NCI-H128 (cell line): Measurements from ENCODE around the gene FARS2.

Experiments
- DNase-seq: peaks from one replicate; lab custom pipeline; 2025; ENCODE audit not compliant: unreplicated experiment; lab: John Stamatoyannopoulos, UW

Gene FARS2

DNA sequence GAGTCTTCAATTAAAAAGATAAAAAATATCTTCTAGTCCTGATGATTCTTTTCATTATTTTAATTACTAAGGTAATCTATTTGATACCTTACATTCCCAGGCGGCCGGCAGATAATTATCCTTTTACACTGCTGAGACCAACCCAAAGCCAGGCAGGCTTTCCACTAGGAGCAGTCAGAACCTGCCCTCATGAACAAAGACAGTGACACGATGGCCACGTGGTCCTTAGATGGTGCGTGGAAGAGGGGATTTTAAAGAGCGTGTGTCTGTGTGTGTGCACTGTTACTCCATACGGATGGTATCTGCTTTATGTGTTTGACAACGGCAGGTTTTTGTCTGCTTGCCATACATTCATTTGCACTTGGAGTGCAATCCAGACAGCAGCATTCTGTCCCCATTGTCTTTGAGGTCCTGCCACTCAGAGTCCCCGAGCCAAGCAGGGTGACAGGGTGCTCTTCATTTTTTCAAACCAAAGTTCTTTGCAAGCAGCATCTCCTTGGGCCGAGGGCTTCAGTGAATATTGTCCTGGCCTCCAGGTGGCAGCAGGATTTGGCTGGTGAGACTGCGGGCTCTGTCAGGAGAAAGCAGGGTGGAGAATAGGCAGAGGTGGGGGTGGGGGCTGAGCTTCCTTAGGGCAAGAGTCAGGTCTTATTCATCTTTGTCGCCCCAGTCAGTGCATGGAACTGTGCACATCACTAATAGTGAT is 484.9 kb downstream of the FARS2 start:
- no peak for DNase-seq

DNA sequence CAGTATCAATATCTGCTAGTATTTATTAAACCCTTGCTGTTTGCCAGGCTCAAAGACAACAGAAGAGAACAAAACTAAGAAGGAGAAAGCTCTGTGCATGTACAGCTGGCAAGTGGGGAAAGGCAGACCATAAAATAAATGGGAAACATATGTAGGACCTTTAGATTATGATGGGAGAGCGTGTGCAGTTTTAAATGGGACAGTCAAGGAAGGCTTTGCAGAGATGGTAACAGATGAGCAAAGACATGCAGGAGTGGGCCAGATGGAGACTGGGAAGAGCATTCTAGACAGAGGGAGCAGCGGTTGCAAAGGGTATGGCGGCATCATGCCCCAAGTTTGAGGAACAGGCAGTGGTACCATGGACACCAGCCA is 485.4 kb downstream of the FARS2 start:
- no peak for DNase-seq

DNA sequence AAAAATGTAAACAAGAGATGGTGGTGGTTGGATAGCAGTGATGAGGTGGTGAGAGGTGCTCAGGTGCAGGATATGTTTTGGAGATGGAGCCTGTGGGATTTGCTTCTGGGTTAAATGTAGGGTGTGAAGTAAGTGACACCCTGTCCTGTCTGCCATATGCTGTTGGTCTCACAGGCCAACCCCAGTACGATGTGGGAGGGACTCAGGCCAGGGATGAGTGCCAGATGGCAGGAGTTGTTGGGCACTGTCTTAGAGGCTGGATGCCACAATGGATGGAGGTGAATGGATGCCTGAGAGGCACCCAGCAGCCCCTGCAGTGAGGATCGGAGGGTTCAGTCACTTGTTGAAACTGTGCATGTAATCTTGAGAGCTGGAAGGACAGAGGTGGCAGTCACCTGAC is 486.1 kb downstream of the FARS2 start:
- DNase-seq = no peak

DNA sequence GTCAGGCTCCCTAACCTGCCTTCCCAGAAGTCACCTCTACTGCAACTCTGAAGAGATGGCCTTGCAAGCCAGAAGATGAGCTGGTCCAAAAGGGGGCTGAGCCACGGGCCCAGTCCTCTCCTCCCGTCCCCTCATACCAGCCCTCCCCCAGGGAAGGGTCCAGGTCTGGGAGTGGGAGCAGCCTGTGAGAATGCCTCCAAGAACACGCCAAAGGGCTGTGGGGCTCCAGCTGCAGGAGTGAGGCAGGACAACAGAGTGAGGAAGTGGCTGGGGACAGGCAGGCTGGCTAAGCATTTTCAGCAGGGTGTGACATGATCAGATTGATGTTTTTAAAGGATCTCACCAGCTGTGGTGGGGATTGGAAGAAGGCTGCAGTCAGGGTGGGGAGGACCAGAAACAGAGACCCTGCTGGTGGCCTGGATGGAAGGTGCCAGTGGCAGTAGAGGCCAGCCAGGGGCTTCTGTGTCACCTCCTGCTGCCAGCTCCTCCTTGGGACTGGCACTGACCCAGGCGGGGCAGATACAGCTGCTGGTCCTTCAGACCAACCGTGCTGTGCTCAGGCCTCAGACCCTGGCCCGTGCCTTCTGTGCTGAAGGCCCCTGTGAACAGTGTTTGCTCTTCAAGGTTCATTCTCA is 487.8 kb downstream of the FARS2 start:
- no peak for DNase-seq

DNA sequence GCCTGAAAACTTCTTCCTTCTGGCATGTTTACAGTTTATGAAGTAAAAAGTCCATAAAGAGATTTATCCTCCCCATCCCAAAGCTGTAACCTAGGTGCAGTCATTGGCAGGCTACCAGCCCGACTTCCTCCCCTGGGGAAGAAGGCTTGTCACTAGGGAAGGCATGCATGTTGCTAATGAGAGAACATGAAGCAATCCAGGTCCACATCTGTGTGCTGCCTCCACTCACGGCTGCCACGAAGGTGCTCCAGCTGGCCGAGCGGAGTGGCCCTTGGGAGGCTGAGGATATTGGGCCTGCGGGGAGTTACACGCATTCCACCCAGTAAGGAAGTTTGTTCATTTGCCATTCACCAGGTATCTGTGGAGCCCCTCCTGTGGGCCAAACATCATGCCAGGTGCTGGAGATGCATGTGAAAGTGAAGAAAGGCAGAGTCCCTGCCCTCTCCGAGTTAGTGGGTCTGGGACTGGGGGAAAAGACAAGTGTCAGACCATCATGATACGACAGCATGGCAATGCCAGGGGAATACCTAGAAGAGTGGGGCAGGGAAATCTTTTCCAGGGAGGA is 488.4 kb downstream of the FARS2 start:
- no peak for DNase-seq

DNA sequence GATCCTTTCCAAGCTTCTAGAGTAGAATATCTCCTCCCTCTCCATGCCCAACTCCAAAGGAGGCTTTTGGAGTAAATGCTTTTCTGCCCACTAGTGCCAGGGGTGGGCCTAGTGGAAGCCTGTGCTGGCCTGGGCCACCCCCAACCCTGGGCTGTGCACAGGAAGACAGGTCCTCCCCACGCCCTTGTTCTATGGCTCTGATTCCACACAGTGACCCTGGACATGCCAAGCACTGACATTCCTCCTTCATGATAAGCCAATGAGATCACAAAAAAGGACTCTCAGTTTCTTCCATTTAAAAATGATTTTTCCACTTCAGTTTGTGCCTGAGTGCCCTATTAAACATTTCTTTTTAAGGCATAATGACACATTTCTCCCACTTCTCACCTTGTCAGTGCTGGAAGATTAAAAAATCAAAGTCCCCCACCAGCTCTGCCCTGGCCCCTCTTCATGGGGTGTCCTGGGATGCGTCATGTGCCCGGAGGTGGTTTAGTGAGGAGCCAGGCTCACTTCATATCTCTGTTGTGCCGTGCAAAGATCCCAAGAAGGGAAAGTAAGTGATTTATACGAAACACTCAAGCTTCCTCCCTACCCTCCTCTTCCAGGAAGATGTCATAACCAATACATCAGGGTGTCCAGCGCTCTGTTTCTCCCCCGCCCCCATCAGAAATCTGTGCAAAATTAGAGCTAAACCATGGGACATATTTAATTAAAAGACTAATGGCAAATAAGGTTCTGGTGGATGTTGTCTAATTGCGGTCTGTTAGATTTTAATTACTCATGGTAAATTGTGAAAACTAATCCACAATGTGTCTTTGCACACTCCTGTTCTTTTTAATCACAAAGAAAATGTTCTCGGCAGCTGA is 490.4 kb downstream of the FARS2 start:
- DNase-seq = no peak

DNA sequence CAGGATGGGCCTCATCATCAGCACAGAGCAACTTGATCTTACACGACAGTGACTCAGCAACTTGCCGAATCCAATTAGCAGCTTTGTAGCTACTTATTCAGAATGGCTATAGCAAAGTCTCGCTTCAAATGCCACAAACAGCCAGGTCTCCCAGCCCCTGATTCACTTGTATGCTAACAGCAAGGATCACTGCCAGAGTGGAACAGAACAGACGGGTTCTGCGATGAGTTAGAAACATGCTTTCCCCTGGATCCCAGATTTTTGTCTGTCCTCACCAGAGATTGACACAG is 491.0 kb downstream of the FARS2 start:
- no peak for DNase-seq

DNA sequence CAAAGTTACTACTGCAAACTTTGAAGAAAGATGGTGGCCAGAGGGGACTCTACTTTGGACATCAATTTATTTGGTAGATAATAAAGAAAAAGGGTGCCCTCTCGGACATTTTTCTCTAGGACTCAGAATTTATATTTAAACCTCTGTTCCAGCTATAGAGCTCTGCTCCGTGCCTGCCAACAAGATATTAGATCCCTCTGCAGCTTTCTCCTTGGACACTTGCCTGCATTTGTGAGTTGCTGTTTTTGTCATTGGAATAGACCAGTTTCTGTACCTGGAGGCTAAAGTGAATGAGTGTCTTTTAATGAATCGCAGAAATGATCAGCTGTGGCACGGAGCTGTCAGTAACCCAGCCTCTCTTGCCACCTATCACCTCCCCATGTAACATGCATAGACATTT is 491.9 kb downstream of the FARS2 start:
- DNase-seq = no peak

DNA sequence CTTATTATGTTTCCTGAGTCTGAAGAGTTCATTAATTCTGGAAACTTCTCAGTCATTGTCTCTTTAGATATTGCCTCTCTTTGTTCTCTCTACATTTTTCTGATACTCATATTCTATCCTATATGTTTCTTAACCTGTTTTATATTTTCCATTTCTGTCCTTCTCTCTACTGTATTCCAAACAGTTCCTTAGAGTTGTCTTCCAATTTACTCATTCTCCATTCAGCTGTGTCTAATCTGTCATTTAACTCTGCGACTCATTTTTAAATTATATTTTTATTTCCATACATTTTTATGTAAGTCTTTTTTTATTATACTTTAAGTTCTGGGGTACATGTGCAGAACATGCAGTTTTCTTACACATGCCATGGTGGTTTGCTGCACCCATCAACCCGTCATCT is 493.6 kb downstream of the FARS2 start:
- DNase-seq = no peak

DNA sequence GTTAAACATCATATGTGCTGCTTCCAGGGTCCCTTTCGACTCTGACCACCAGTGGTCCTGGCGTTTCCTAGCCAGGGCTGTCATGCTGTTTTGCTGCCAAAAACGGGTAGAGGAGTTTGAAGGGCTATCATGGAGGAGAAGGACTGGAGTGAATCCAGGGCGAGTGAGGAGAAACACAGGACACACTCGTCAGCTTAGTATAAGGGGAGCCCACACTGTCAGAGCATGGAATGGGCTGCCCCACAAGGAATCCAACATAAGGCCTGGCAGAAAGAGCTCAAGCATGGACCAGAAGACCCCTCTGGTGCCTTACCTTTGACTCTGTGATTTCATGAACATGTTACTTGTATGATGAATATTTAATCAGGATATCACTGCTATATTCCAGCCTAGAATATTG is 498.3 kb downstream of the FARS2 start:
- DNase-seq = no peak

DNA sequence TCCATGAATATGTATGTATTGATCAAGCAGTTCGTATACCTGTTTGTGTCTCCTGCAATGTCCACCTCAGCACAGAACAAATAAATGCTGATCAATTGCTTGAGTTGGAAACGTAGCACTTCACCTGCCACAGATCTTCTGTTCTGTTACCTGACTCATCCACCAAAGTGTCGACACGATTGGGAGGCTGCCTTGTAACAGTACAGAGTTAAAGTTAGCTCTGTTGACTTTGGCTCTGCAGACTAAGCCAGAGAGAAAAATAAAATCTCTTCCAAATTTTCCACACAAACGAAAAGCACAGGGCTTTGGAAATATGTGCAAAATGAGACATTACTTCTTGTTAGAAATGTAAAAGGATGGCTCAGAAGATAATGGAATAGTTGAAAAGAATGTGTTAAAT is 500.1 kb downstream of the FARS2 start:
- DNase-seq = no peak

DNA sequence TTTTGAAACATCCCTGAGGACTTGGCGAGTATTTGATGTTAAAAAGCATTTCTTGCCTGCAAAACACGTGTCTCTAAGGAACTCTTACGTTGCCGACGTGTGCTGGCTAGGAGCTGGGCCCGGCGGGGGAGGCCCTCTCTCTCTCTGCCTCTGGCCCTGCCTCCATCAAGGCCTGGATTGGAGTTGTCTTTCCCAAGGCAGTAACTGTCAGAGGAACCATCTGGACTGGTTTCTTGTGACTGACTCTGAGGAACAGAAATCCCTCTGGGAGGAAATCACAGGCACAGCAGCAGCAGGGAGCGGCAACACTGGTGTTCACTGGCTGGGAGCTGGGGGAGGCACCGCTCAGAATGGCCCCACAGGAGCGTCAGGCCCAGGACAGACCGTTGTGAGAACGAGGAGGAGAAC is 501.3 kb downstream of the FARS2 start:
- no peak for DNase-seq

DNA sequence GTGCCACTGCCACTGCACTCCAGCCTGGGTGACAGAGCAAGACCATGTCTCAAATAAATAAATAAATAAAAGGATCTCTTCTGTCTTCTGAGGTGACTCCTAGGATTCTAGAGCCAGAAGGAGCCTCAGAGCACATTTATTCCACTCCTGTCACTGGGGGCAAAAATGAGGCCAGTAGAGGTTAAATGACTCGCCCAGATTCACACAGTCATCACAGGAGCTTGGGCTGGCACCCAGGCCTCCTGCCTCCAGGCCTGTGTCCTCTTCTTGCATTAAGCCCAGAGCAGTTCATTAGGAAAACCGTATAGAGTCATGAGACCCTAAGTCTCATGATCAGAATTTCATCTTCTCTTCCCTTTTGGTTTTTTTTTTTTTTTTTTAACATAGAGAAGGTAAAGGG is 502.1 kb downstream of the FARS2 start:
- no peak for DNase-seq

DNA sequence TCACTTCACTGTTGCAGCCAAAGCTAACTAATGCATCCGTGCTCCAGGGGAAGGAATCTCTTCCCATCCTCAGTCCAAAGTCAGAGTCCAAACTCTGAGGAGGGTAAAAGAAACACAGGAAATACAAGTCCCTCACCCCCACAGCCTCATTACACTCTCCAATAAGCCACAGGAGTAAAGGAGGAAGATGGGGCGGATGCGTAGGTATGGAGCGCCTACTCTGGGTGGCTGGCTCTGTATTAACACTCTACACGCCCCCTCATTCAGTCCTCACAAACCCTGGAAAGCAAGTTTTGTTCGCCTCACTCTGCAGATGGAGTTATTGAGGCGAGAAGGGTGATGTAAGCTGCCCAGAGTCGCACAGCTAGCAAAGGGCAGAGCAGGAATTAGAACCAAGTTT is 502.6 kb downstream of the FARS2 start:
- DNase-seq = no peak

DNA sequence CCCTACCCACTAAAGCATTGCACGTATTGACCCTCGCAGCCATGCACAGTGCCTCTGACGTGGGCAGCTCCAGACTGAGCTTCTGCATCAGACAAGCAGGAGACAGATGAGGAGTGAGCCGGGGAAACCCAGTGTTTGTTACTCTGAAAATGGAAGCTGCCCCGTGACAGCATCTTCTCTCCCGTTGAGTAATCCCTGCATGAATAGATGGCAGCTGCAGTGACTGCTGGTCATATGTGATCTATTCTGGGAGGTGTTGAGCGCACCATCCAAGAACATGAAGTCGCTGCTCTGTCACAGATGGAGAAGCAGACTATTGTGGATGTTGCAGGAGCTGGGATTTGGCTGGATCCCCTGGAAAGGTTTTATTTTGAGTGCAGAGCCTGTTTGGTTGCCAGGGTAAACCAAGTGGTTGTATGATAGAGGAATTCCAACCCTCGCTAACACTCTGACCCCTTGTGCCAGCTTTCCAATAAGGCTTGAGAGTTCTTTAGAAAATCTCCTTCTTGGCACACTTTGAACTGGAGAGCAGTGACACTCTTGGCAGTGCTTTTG is 503.2 kb downstream of the FARS2 start:
- DNase-seq = no peak

DNA sequence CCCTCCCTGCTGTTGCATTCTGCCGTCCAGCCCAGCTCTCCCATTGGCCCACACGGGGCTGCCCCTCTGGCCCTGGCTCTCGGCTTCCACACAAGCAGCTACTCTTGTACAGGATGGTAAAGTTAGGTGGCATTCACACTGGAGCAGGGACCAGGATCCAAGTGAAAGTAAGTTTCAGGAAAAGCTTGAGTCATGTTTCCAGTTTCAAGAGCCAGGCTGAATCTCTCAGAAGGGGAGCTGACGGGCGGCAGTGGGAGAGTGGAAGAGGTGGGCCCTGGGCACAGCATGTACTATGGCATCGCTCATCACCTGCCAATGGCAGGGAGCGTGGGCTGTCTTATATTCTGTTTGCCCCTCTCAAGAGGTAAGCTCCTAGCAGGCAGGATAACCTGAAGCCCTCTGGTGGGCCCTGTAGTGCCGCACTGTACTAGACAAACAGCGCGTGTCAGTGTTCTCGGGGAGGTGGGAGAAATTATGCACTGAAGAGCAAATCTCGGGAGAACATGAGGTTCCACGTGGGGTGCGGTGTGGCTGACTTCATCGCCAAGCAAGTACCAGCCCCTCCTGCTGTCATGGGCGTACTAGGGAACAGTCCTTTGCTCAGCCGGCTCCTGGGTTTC is 503.9 kb downstream of the FARS2 start:
- no peak for DNase-seq

DNA sequence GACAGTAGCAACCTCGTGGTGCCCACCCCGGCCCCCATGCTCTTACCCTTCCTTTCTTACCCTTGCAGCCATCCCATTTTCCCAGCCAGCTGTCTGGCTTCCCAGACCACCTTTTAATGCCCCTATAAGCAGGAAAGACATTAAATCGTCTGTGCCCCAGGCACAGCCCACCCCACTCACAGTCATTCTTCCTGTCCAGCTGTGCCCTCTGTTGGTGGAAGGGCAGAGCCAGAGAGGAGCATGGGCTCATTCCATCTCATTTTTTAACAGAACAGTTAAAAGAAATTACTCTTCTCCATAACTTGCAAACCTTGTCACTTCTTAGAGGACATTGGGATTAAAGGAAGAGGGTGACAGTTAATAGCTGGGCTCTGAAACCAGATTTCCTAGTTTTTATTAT is 504.9 kb downstream of the FARS2 start:
- DNase-seq = no peak

DNA sequence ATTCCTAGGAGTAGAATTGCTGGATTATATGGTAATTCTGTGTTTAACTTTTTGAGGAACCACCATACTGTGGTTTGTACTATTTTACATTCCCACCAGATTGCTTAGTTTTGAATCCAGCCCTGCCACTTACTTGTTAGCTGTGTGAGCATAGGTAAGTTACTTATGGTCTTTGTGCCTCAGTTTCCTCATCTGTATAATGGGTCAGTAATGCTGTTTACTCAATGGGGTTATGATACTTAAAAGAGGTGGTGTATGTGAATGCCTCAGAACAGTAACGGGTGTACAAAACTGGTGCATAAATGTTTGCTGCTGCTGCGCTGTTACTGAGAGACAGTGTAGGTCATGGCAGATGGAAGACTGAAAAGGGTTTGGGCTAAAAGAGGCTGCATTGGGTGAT is 506.2 kb downstream of the FARS2 start:
- DNase-seq = no peak

DNA sequence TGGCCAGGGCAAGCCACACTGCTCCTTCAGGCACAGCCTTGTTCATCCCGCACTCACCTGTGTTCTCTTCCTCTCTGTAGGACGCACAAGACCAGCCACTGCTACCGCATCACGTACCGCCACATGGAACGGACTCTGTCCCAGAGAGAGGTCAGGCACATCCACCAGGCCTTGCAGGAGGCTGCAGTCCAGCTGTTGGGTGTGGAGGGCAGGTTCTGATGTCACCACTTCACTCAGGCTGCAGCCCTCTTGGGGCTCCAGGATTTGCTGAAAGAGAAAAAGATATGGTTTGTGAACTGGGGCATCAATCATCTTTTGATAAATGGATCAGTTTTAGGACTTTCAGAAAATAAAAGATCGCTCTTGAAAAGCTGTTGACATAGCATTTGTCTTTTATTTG is 509.9 kb downstream of the FARS2 start:
- DNase-seq = no peak

DNA sequence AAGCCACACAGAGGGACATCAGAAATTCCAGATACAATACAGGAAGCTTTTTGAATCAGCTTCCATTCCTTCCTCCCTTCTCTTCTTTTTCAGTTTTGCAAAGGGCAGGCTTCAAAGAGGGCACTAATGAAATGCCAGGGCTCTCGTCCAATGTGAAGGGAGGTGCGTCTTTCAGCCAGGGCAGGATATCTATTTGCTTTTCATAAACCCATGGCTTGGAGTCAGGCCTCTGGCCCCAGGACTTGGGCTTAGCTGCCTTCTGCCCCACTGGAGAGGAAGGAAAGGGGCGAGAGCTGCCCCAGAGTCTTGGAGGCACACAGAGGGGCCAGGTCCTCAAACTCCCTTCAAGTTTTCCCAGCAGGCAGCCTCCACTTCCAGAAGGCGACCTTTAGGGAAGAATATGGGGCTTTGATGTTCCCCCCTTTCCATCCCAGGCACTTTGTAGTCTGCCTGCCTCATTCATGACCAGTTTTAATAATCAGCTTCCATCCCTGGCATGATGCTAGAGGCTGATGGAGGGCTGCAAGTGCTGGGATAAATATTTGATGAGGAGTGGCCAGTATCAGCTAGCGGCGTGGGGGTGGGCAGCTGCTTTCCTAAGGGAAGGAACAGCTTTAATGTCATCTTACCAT is 510.6 kb downstream of the FARS2 start:
- DNase-seq = no peak
